Measurements from ENCODE around the gene TNFAIP8L3.

DNA sequence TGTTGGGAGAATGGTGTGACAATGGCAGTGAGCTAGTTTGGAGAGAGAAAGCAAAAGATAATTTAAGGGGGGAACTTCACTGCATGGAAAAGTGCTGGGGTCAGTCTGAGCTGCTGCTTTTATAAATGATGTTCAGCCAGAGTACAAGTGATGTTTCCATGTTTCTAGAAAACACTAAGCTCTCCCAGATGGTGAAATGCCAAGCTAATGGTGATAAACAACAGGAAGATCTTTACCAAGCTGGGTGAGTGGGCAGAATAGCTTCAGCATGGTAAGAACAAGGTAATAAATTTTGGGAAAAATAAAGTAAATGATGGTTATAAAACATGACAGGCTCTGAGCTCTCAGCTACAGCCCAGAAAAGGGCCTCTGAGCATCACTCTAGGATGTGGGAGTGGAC lies 29.4 kb downstream of the TNFAIP8L3 start:
- TF ChIP-seq, protein P1, sequence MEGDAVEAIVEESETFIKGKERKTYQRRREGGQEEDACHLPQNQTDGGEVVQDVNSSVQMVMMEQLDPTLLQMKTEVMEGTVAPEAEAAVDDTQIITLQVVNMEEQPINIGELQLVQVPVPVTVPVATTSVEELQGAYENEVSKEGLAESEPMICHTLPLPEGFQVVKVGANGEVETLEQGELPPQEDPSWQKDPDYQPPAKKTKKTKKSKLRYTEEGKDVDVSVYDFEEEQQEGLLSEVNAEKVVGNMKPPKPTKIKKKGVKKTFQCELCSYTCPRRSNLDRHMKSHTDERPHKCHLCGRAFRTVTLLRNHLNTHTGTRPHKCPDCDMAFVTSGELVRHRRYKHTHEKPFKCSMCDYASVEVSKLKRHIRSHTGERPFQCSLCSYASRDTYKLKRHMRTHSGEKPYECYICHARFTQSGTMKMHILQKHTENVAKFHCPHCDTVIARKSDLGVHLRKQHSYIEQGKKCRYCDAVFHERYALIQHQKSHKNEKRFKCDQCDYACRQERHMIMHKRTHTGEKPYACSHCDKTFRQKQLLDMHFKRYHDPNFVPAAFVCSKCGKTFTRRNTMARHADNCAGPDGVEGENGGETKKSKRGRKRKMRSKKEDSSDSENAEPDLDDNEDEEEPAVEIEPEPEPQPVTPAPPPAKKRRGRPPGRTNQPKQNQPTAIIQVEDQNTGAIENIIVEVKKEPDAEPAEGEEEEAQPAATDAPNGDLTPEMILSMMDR (conservative IDR thresholded peaks at IDR 0.05; ENCODE audit: low read length): no peak
- no peak for TF ChIP-seq EZH2phosphoT487 (IDR thresholded peaks at IDR 0.05; ENCODE audit: borderline replicate concordance)

All from Loucy (cell line).